DOHH2 (cell line): ENCODE measurements around the gene CMIP.

ENCODE experiments used
- H3F3A ChIP-seq: fragments of 200-600 bp; sonication (generic), shearing (Covaris generic); 2 replicates; pipeline ENCODE4 v1.6.0; 2016; ENCODE audit warnings: antibody characterized with exemption, mild to moderate bottlenecking; ENCODE audit not compliant: control insufficient read depth, insufficient read depth
- H3K27ac ChIP-seq: fragments of 200-600 bp; sonication (generic); 2 replicates; pipeline ENCODE4 v1.5.1; 2014; ENCODE audit warnings: low read depth, mild to moderate bottlenecking, low read length, moderate library complexity
- H3K27me3 ChIP-seq: fragments of 200-600 bp; sonication (generic); 2 replicates; pipeline ENCODE4 v1.6.1; 2014; ENCODE audit warnings: mild to moderate bottlenecking, low read length, mixed read lengths; ENCODE audit not compliant: control insufficient read depth
- H3K36me3 ChIP-seq: fragments of 200-600 bp; sonication (generic); 2 replicates; pipeline ENCODE4 v1.6.1; 2014; ENCODE audit warnings: mild to moderate bottlenecking, low read length, moderate library complexity, mixed read lengths; ENCODE audit not compliant: control insufficient read depth
- H3K4me1 ChIP-seq: fragments of 200-600 bp; sonication (generic); 2 replicates; pipeline ENCODE4 v1.6.1; 2014; ENCODE audit warnings: mild to moderate bottlenecking, low read length, mixed read lengths; ENCODE audit not compliant: control insufficient read depth
- H3K4me2 ChIP-seq: fragments of 200-600 bp; sonication (generic); 2 replicates; pipeline ENCODE4 v1.6.0; 2014; ENCODE audit warnings: mild to moderate bottlenecking, low read length, moderate library complexity
- H3K4me3 ChIP-seq: fragments of 200-600 bp; sonication (generic); 2 replicates; pipeline ENCODE4 v1.5.1; 2014; ENCODE audit warnings: mild to moderate bottlenecking, low read length, mixed read lengths
- H3K79me2 ChIP-seq: fragments of 200-600 bp; sonication (generic); 2 replicates; pipeline ENCODE4 v1.6.1; 2014; ENCODE audit warnings: mild to moderate bottlenecking, low read length, mixed read lengths; ENCODE audit not compliant: control insufficient read depth
- H3K9me2 ChIP-seq: fragments of 200-600 bp; sonication (generic); replicated peaks from 2 replicates; pipeline ENCODE4 v1.6.1; 2014; ENCODE audit warnings: mild to moderate bottlenecking, low read length, mixed read lengths; ENCODE audit not compliant: control insufficient read depth
- H3K9me3 ChIP-seq: fragments of 200-600 bp; sonication (generic); 2 replicates; pipeline ENCODE4 v1.6.1; 2014; ENCODE audit warnings: antibody characterized with exemption, low read length, mixed read lengths; ENCODE audit not compliant: control insufficient read depth, insufficient read depth
- H4K20me1 ChIP-seq: fragments of 200-600 bp; sonication (generic); 2 replicates; pipeline ENCODE4 v1.6.0; 2014; ENCODE audit warnings: low read depth, mild to moderate bottlenecking, antibody characterized with exemption, low read length, moderate library complexity; ENCODE audit not compliant: control insufficient read depth, insufficient read depth
- CTCF ChIP-seq: fragments of 200-600 bp; sonication (generic); IDR thresholded peaks from one replicate; pipeline ENCODE4 v1.5.1; 2014; ENCODE audit warnings: antibody characterized with exemption, mild to moderate bottlenecking, low read depth, low read length; ENCODE audit not compliant: poor library complexity, severe bottlenecking
- EZH2phosphoT487 ChIP-seq: fragments of 200-600 bp; sonication (generic); IDR thresholded peaks from 2 replicates; pipeline ENCODE4 v1.6.1; 2017; ENCODE audit warnings: borderline replicate concordance, mild to moderate bottlenecking, antibody characterized with exemption, low read length, moderate library complexity, mixed read lengths

CMIP gene

GRCh38 chr16:81446907-81447268, 2.3 kb downstream of the CMIP start:
- peaks cover 9% of the 10 kb centered on the region for H3K36me3 ChIP-seq
- TF ChIP-seq EZH2phosphoT487 (no peak), CTCF (no peak)
- peaks cover 22% of the 10 kb centered on the region for H3K27me3 ChIP-seq
- no peaks in the 10 kb centered on the region for H3F3A ChIP-seq
- H4K20me1 ChIP-seq = peaks cover 14% of the 10 kb centered on the region
- peaks cover 69% of the 10 kb centered on the region for H3K79me2 ChIP-seq
- H3K4me1 ChIP-seq = peaks cover 20% of the 10 kb centered on the region
- peak overlapping the region; percentile 84 for H3K4me3 ChIP-seq
- no peaks in the 10 kb centered on the region for H3K9me2 ChIP-seq
- peak overlapping the region; percentile 94 for H3K4me2 ChIP-seq
- H3K9me3 ChIP-seq = no peaks in the 10 kb centered on the region
- H3K27ac ChIP-seq = no peak overlapping the region

GRCh38 chr16:81447383-81448101, 2.9 kb downstream of the CMIP start:
- H3K4me3 ChIP-seq = no peak overlapping the region
- H3K9me2 ChIP-seq = no peaks in the 10 kb centered on the region
- H3K4me1 ChIP-seq = peaks cover 23% of the 10 kb centered on the region

GRCh38 chr16:81448154-81449131, 3.8 kb downstream of the CMIP start:
- Histone ChIP-seq H3K4me1 (peaks cover 23% of the 10 kb centered on the region), H3K9me2 (no peaks in the 10 kb centered on the region), H3K36me3 (peaks cover 9% of the 10 kb centered on the region), H3K4me2 (no peak overlapping the region), H3F3A (no peaks in the 10 kb centered on the region), H3K9me3 (no peaks in the 10 kb centered on the region), H3K27ac (no peak overlapping the region), H3K4me3 (no peak overlapping the region), H4K20me1 (peaks cover 24% of the 10 kb centered on the region), H3K27me3 (peaks cover 7% of the 10 kb centered on the region), H3K79me2 (peaks cover 84% of the 10 kb centered on the region)
- no peak for TF ChIP-seq EZH2phosphoT487
- no peak for TF ChIP-seq CTCF

More at GRCh38 chr16:81447383-81448101, 2.9 kb downstream of the CMIP start:
- Histone ChIP-seq H3K9me3 (no peaks in the 10 kb centered on the region), H3K27ac (no peak overlapping the region), H3F3A (no peaks in the 10 kb centered on the region), H3K4me2 (peak overlapping the region; percentile 94; the same call in 1 of the 2 replicates), H3K36me3 (peaks cover 9% of the 10 kb centered on the region), H3K27me3 (peaks cover 16% of the 10 kb centered on the region), H3K79me2 (peaks cover 75% of the 10 kb centered on the region), H4K20me1 (peaks cover 19% of the 10 kb centered on the region)
- no peak for TF ChIP-seq CTCF
- TF ChIP-seq EZH2phosphoT487 = no peak
